Measurements from ENCODE around the gene GID8. TPM values are rescaled to one million over a fixed set of nuclear protein-coding genes. Genes with fewer than 3 reads are reported as not detected.

The GID8 gene
- total RNA-seq, result 10 to 100 TPM; 16.4 to 48.6 (median 40.0) TPM

GRCh38 chr20:62938105-62938888 lies at the start of gene GID8:
Gene GID8, plus strand, starts transcription at chr20:62938147. Its CDS starts 3,356 bp downstream, at chr20:62941503.
- intact Hi-C loops (cut with DNase I; ENCODE audit: low total_unique reads), result no loop called here
- Histone ChIP-seq H3K36me3 (no peaks in the 10 kb centered on the region), H3K4me1 (peaks cover 8 to 16% of the 10 kb centered on the region in 2 donors), H3K4me3 (peak within 1 kb of the TSS; percentile 92 to 96), H3K9me3 (no peaks in the 10 kb centered on the region), H3K27me3 (no peaks in the 10 kb centered on the region), H3K27ac (peak within 1 kb of the TSS; percentile 85 to 93)
- no peak for TF ChIP-seq CTCF (IDR thresholded peaks at IDR 0.05)
- TF ChIP-seq POLR2A (IDR thresholded peaks at IDR 0.05), result no peak
- DNase-seq, result no peak

- DNase-seq, result no peak
- no peak overlapping the region for H3K27ac ChIP-seq
- H3K9me3 ChIP-seq, result no peaks in the 10 kb centered on the region
- intact Hi-C loops (cut with DNase I; ENCODE audit: low total_unique reads), result no loop called here
- H3K27me3 ChIP-seq, result no peaks in the 10 kb centered on the region
- no peaks in the 10 kb centered on the region for H3K36me3 ChIP-seq
- TF ChIP-seq POLR2A (IDR thresholded peaks at IDR 0.05), result no peak
- TF ChIP-seq CTCF (IDR thresholded peaks at IDR 0.05), result no peak
- H3K4me1 ChIP-seq, result no peaks in the 10 kb centered on the region
- H3K4me3 ChIP-seq, result no peak overlapping the region
These were observed 49.5 kb upstream of the GID8 start for GRCh38 chr20:62888406-62888805.

GRCh38 chr20:62888910-62889309 lies 49.0 kb upstream of the GID8 start:
- Histone ChIP-seq H3K36me3 (no peaks in the 10 kb centered on the region), H3K27me3 (no peaks in the 10 kb centered on the region), H3K4me1 (no peaks in the 10 kb centered on the region), H3K9me3 (no peaks in the 10 kb centered on the region), H3K4me3 (no peak overlapping the region), H3K27ac (no peak overlapping the region)
- no peak for DNase-seq
- intact Hi-C loops (cut with DNase I; ENCODE audit: low total_unique reads), result no loop called here
- TF ChIP-seq CTCF (IDR thresholded peaks at IDR 0.05) (no peak), POLR2A (IDR thresholded peaks at IDR 0.05) (no peak)

DNA sequence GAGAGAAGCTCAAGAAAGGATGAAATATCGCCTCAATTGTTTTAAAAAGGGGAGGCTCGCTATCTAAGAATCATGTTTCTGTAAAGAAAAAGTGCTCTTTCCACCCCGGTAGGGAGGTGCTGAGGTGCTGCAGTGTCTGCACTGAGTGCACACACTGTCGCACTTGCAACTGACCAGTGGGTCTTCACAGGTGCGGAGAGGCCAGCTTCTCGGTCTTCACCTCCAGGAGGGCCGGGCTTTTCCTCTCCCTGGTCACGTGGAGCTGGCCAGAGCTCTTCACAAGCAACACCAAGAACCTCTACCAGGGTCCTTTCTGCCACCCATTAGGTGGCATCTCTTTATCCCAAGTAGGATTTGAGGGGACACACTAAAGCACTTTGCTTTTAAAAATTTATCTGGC lies 48.5 kb upstream of the GID8 start:
- intact Hi-C loops (cut with DNase I; ENCODE audit: low total_unique reads), result no loop called here
- H3K9me3 ChIP-seq, result no peaks in the 10 kb centered on the region
- no peak for DNase-seq
- no peak overlapping the region for H3K4me3 ChIP-seq
- no peaks in the 10 kb centered on the region for H3K27me3 ChIP-seq
- TF ChIP-seq CTCF (IDR thresholded peaks at IDR 0.05), result no peak
- TF ChIP-seq POLR2A (IDR thresholded peaks at IDR 0.05), result no peak
- H3K27ac ChIP-seq, result no peak overlapping the region
- H3K4me1 ChIP-seq, result no peaks in the 10 kb centered on the region
- no peaks in the 10 kb centered on the region for H3K36me3 ChIP-seq

- no peak for TF ChIP-seq CTCF (IDR thresholded peaks at IDR 0.05)
- no peak for TF ChIP-seq POLR2A (IDR thresholded peaks at IDR 0.05)
- H3K4me3 ChIP-seq, result no peak overlapping the region
- intact Hi-C loops (cut with DNase I; ENCODE audit: low total_unique reads), result no loop called here
- no peaks in the 10 kb centered on the region for H3K4me1 ChIP-seq
- no peaks in the 10 kb centered on the region for H3K27me3 ChIP-seq
- no peaks in the 10 kb centered on the region for H3K9me3 ChIP-seq
- DNase-seq, result no peak
- no peaks in the 10 kb centered on the region for H3K36me3 ChIP-seq
- no peak overlapping the region for H3K27ac ChIP-seq
These were observed 48.1 kb upstream of the GID8 start for GRCh38 chr20:62889871-62890270.

Data from uterus (tissue), 4 donors.